ENCODE measurements around the gene TMEM192. TPM values are rescaled to one million over a fixed set of nuclear protein-coding genes. Genes with fewer than 3 reads are reported as not detected.
"Not testable (repeated sequence)": the region's sequence is repeated elsewhere in the genome, so short reads cannot be mapped to it uniquely, and the experiment has no call there.

Gene TMEM192
- total RNA-seq, 4 donors from 2014 or later, result 19.2 to 34.9 (median 21.8) TPM

- DNase-seq, result peak; percentile 80 to 83
- H3K36me3 ChIP-seq, result no peaks in the 10 kb centered on the region
- H3K4me3 ChIP-seq (replicated peaks in 1 of 3), result no peak overlapping the region
- no peaks in the 10 kb centered on the region for H3K27me3 ChIP-seq
- TF ChIP-seq, protein P1, sequence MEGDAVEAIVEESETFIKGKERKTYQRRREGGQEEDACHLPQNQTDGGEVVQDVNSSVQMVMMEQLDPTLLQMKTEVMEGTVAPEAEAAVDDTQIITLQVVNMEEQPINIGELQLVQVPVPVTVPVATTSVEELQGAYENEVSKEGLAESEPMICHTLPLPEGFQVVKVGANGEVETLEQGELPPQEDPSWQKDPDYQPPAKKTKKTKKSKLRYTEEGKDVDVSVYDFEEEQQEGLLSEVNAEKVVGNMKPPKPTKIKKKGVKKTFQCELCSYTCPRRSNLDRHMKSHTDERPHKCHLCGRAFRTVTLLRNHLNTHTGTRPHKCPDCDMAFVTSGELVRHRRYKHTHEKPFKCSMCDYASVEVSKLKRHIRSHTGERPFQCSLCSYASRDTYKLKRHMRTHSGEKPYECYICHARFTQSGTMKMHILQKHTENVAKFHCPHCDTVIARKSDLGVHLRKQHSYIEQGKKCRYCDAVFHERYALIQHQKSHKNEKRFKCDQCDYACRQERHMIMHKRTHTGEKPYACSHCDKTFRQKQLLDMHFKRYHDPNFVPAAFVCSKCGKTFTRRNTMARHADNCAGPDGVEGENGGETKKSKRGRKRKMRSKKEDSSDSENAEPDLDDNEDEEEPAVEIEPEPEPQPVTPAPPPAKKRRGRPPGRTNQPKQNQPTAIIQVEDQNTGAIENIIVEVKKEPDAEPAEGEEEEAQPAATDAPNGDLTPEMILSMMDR (IDR thresholded peaks at IDR 0.05), result no peak
- no peak for TF ChIP-seq POLR2A (IDR thresholded peaks at IDR 0.05)
- H3K9me3 ChIP-seq, result no peaks in the 10 kb centered on the region
- intact Hi-C loops (cut with DNase I), result no loop called here
- peaks cover 0 to 6% of the 10 kb centered on the region in 2 donors for H3K4me1 ChIP-seq
- 26 to 27% methylated on average over 6 of the region's 6 CpGs for WGBS, 2 donors
- no peak overlapping the region for H3K27ac ChIP-seq
Observed at GRCh38 chr4:165079476-165079875, 33.2 kb downstream of the TMEM192 start.

DNA sequence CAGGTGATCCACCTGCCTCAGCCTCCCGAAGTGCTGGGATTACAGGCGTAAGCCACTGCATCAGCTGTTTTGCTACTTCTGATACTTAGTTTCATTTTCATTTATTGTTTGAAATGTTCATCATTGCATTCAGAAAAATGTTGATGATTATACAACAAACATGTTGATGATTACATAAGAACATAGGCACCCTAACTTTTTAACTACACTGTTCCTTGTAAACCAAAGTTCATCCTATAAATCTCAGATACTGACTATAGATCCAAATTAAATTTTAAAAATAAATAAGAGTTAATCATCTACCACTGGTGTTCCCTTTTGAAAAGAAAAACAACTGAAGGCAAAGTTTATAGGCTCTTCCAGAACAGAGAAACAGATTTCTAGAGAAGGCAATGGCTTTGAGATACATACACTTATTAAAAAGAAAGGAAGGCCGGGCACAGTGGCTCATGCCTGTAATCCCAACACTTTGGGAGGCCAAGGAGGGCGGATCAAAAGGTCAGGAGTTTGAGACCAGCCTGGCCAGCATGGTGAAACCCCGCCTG is 35.6 kb downstream of the TMEM192 start:
- no peak for TF ChIP-seq POLR2A (IDR thresholded peaks at IDR 0.05)
- TF ChIP-seq, protein P1 (IDR thresholded peaks at IDR 0.05), result no peak
- Histone ChIP-seq H3K4me1 (peaks cover 0 to 6% of the 10 kb centered on the region in 2 donors), H3K27ac (no peak overlapping the region), H3K27me3 (no peaks in the 10 kb centered on the region), H3K4me3 (replicated peaks in 1 of 3) (no peak overlapping the region), H3K9me3 (no peaks in the 10 kb centered on the region), H3K36me3 (no peaks in the 10 kb centered on the region)
- 94 to 96% methylated on average over 5 of the region's 5 CpGs for WGBS, 2 donors
- DNase-seq, result no peak
- intact Hi-C loops (cut with DNase I), result no loop called here

DNA sequence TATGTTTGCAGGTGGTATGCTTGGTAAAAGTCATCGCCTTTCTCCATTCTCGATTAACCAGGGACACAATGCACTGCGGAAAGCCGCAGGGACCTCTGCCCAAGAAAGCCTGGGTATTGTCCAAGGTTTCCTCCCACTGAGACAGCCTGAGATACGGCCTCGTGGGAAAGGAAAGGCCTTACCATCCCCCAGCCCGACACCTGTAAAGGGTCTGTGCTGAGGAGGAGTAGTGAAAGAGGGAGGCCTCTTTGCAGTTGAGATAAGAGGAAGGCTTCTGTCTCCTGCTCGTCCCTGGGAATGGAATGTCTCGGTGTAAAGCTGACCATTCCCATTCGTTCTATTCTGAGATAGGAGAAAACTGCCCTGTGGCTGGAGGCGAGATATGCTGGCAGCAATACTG is 39.3 kb downstream of the TMEM192 start:
- H3K27ac ChIP-seq; H3K9me3 ChIP-seq; H3K4me1 ChIP-seq; DNase-seq; H3K36me3 ChIP-seq; intact Hi-C loops (cut with DNase I); H3K27me3 ChIP-seq; H3K4me3 ChIP-seq (replicated peaks in 1 of 3): not testable (repeated sequence)
- 67 to 73% methylated on average over 11 of the region's 11 CpGs for WGBS, 2 donors

DNA sequence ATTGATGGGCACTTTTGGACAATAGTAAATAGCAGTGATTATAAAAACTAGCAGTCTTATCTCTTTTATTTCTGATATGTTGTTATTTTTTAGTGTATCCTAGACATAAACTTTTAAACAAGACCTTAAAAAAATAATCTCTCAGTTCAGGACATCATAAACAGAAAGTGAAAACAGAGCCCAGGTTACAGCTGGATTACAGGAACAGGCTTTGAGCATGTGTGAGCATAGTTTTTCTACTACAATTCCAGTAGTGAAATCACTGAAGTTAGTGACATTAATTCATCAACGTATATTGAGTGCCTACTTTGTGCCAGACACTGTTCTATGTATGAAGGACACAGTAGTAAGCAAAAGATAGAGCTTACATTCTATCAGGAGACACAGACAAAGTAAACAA is 42.1 kb downstream of the TMEM192 start:
- Histone ChIP-seq H3K27ac (no peak overlapping the region), H3K4me3 (replicated peaks in 1 of 3) (no peak overlapping the region), H3K27me3 (no peaks in the 10 kb centered on the region), H3K4me1 (no peaks in the 10 kb centered on the region), H3K9me3 (no peaks in the 10 kb centered on the region), H3K36me3 (no peaks in the 10 kb centered on the region)
- no peak for DNase-seq
- intact Hi-C loops (cut with DNase I), result no loop called here
- WGBS, 2 donors, result 85 to 94% methylated on average over 1 of the region's 1 CpG
- no peak for TF ChIP-seq POLR2A (IDR thresholded peaks at IDR 0.05)
- TF ChIP-seq, protein P1 (IDR thresholded peaks at IDR 0.05), result no peak

DNA sequence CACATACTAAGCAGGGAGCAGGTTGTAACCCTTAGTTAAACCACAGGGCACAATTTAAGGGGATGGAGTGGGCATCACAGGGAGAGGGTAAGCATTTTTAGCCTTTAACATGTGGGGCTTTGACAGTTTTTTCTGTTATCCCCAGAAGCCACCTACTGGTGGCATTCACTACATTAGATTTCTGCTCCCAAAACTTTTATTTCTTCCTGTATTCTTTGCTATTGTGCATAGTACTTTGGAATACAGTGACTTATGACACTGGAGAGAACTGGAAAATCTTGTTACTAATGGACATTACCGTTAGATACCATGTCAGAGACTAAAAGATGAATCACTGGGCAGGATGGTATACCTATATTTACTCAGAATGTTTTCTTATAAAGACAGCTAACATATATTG is 51.7 kb downstream of the TMEM192 start:
- no peaks in the 10 kb centered on the region for H3K36me3 ChIP-seq
- intact Hi-C loops (cut with DNase I), result no loop called here
- 78 to 86% methylated on average over 1 of the region's 1 CpG for WGBS, 2 donors
- H3K9me3 ChIP-seq, result no peaks in the 10 kb centered on the region
- TF ChIP-seq, protein P1 (IDR thresholded peaks at IDR 0.05), result no peak
- no peak for TF ChIP-seq POLR2A (IDR thresholded peaks at IDR 0.05)
- no peak overlapping the region for H3K27ac ChIP-seq
- no peak for DNase-seq
- H3K4me1 ChIP-seq, result no peaks in the 10 kb centered on the region
- H3K4me3 ChIP-seq (replicated peaks in 1 of 3), result no peak overlapping the region
- no peaks in the 10 kb centered on the region for H3K27me3 ChIP-seq

- intact Hi-C loops (cut with DNase I), result no loop called here
- no peak overlapping the region for H3K4me3 ChIP-seq (replicated peaks in 1 of 3)
Observed at GRCh38 chr4:165059386-165059785, 53.3 kb downstream of the TMEM192 start.

More at GRCh38 chr4:165059386-165059785, 53.3 kb downstream of the TMEM192 start:
- no peaks in the 10 kb centered on the region for H3K36me3 ChIP-seq
- WGBS, 2 donors, result 69 to 73% methylated on average over 4 of the region's 4 CpGs
- no peaks in the 10 kb centered on the region for H3K4me1 ChIP-seq
- TF ChIP-seq, protein P1 (IDR thresholded peaks at IDR 0.05), result no peak
- TF ChIP-seq POLR2A (IDR thresholded peaks at IDR 0.05), result no peak
- DNase-seq, result no peak
- H3K27ac ChIP-seq, result no peak overlapping the region
- no peaks in the 10 kb centered on the region for H3K9me3 ChIP-seq
- no peaks in the 10 kb centered on the region for H3K27me3 ChIP-seq
